A549 treated with Mapracorat at 1 μM for 4 hours (cell line): ENCODE measurements around the gene DKKL1. TPM values are rescaled to one million over a fixed set of nuclear protein-coding genes. Genes with fewer than 3 reads are reported as not detected.

ENCODE experiments used
- total RNA-seq: library from RNA; stranded (reverse); fragments of 200-300 nt; extraction: Qiagen RNA extraction; gene quantifications from 5 replicates; pipeline ENCODE4 v1.2.3, GENCODE V29; 2022

DKKL1 gene
- total RNA-seq: 0.11 to 1.1 TPM (median 0.59 TPM) in 5 replicates

GRCh38 chr19:49363268-49364082, at the start of gene DKKL1:
DKKL1 (plus strand) TSS chr19:49363877; CDS start chr19:49363999, 122 bp downstream.

GRCh38 chr19:49324801-49325576, 38.7 kb upstream of the DKKL1 start, which contains the start of gene SLC6A16:
SLC6A16 (minus strand) TSS chr19:49325191; CDS start chr19:49311347, 13,844 bp downstream.

DNA sequence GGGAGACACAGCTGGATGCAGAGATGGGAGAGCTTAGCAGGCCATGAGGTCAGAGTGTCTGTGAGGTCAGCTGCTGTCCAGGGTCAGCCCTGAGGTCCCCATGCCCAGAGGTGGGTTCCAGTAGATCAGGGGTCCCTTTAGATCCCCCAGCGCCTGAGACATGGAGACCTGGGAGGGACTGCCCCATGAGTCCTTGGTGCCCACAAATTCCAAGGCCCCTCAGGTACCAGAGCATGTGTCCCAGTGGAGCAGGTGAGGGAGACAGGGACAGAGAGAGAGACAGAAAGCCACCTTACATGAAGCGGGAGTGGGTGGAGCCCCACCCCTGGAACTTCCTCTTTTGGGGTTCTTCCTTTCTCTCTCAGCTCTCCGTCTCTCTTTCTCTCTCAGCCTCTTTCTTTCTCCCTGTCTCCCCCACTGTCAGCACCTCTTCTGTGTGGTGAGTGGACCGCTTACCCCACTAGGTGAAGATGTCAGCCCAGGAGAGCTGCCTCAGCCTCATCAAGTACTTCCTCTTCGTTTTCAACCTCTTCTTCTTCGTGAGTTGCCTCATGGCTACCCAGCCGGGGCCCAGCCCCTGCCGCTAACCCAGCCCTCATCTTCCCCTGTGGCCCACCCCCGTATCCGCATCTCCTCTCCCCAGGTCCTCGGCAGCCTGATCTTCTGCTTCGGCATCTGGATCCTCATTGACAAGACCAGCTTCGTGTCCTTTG, 28.4 kb upstream of the DKKL1 start, which contains the start of gene CD37:
Gene CD37 (plus strand): TSS at position 336 of the 713 bp plus-strand sequence. CDS start 135 bp downstream, at position 471.

GRCh38 chr19:49362048-49362928, 1.4 kb upstream of the DKKL1 start, which contains the start of gene TEAD2:
TEAD2 (minus strand) TSS chr19:49362416; CDS start chr19:49360075, 2,341 bp downstream.

DNA sequence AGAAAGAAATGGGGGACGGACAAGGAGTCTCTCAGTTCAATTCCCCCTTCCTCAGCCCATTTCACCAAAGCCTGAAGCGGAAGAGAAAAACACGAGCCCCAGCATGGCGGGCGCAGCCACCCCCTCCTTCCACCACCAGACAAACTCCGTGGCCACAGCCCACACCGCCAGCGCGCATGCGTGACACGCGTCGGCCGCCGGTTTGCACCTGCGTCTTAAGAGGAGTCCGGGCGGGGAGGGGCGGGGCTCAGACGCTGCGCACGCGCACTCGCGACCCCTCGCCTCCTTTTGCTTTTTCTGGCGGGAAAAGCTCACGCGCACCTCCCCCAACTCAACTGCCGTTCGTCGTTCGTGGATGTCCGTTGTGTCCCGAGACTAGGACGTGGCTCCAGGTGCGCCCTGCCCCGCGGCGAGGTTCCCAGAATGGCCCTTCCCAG, 24.3 kb downstream of the DKKL1 start, which contains the start of gene KASH5:
Gene KASH5 (plus strand): TSS at position 314 of the 437 bp plus-strand sequence. CDS start 2,635 bp downstream, outside the sequence.

DNA sequence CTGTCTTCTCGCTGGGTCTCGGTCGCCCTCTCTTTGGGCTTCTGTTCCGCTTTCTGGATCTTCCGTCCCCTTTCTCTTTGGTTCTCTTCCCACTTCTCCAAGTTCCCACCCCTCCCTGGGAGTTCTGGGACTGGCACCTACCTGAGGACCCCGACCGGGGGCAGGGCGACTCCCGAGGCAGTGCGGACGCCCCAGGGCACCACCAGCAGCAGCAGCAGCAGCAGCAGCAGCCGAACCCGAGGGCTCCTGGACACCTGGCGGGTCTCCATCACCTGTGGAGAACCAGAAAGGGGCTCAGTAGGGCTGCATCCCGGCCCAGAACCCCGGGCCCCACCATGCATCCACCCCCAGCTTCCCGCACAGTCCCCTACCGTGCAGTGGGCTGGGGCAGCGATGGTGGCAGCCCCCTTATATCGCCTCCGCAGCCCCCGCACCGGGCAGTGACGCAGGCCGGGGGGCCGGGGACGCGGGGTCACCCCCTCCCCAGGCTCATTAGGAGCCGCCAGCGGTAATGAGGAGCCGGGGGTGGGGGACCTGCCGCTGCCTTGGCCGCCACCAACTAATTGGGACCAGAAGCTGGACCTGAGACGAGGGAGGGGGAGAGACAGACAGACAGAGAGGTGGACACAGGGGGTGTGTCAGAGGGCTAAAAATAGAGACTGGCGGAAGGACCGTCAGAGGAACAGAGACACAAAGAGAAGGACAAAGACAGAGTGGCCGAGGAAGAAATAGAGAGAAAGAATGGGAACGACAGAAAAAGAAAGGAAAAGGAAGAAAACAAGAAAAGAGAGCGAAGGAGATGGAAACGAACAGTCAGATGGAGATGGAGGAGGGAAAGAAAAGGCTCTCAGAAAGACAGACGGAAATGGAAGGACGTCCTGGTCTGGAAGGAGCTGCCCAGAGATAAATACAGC, 59.7 kb downstream of the DKKL1 start, which contains the start of gene PTH2:
Gene PTH2 (minus strand): TSS at position 371 of the 914 bp plus-strand sequence. CDS start 102 bp downstream, at position 269.

Other genes starting within 250 kb of the DKKL1 start
- gene LIN7B, start 249.5 kb upstream of the DKKL1 start, total RNA-seq: 5.5 to 8.7 TPM (median 7.2 TPM) in 5 replicates
- gene C19orf73, start 244.7 kb upstream of the DKKL1 start, total RNA-seq: 1.2 to 2.4 TPM (median 1.6 TPM) in 5 replicates
- gene PPFIA3, start 244.3 kb upstream of the DKKL1 start, total RNA-seq: 4.7 to 9.0 TPM (median 8.0 TPM) in 5 replicates
- not detected in 5 replicates for gene HRC, start 208.5 kb upstream of the DKKL1 start, total RNA-seq
- 8.4 to 11.5 TPM (median 9.5 TPM) in 5 replicates for gene TRPM4, start 206.1 kb upstream of the DKKL1 start, total RNA-seq
- gene SLC6A16, start 38.7 kb upstream of the DKKL1 start, total RNA-seq: 0.64 to 1.7 TPM (median 1.4 TPM) in 5 replicates
- not detected in 5 replicates for gene CD37, start 28.5 kb upstream of the DKKL1 start, total RNA-seq
- gene TEAD2, start 1.5 kb upstream of the DKKL1 start, total RNA-seq: 14.1 to 20.5 TPM (median 17.5 TPM) in 5 replicates
- gene KASH5, start 24.4 kb downstream of the DKKL1 start, total RNA-seq: 0.06 TPM in 1 of 5 replicates, not detected in the others
- gene PTH2, start 59.6 kb downstream of the DKKL1 start, total RNA-seq: not detected in 5 replicates
- gene GFY, start 61.5 kb downstream of the DKKL1 start, total RNA-seq: 0.08 to 0.22 TPM (median 0.19 TPM) in 4 of 5 replicates, not detected in the other
- gene SLC17A7, start 77.7 kb downstream of the DKKL1 start, total RNA-seq: 0.44 to 0.71 TPM (median 0.55 TPM) in 5 replicates
- 85.8 to 96.7 TPM (median 90.5 TPM) in 5 replicates for gene PIH1D1, start 87.9 kb downstream of the DKKL1 start, total RNA-seq
- 14.4 to 28.1 TPM (median 24.4 TPM) in 5 replicates for gene ALDH16A1, start 89.3 kb downstream of the DKKL1 start, total RNA-seq
- 1.1 to 1.4 TPM (median 1.3 TPM) in 5 replicates for gene FLT3LG, start 110.3 kb downstream of the DKKL1 start, total RNA-seq
- gene RPL13A, start 123.7 kb downstream of the DKKL1 start, total RNA-seq: 3,905 to 4,301 TPM (median 4,085 TPM) in 5 replicates
- gene RPS11, start 132.6 kb downstream of the DKKL1 start, total RNA-seq: 3,769 to 4,865 TPM (median 3,847 TPM) in 5 replicates
- 26.4 to 32.0 TPM (median 29.2 TPM) in 5 replicates for gene FCGRT, start 148.8 kb downstream of the DKKL1 start, total RNA-seq
- gene RCN3, start 164.1 kb downstream of the DKKL1 start, total RNA-seq: 1.3 to 2.9 TPM (median 2.3 TPM) in 5 replicates
- 88.3 to 108 TPM (median 105 TPM) in 5 replicates for gene NOSIP, start 216.7 kb downstream of the DKKL1 start, total RNA-seq
- gene PRRG2, start 217.4 kb downstream of the DKKL1 start, total RNA-seq: 0.44 to 1.1 TPM (median 0.75 TPM) in 5 replicates
- gene PRR12, start 227.3 kb downstream of the DKKL1 start, total RNA-seq: 25.0 to 35.5 TPM (median 34.0 TPM) in 5 replicates